WTC11 (cell line): ENCODE measurements around the gene MYH11. TPM values are rescaled to one million over a fixed set of nuclear protein-coding genes. Genes with fewer than 3 reads are reported as not detected.

ENCODE experiments used
- ATAC-seq: fragments of 200-7000 bp; cut with Tn5 transposase; 2 replicates; pipeline ENCODE4 v1.10.0; 2021; ENCODE audit warnings: mild to moderate bottlenecking, moderate library complexity
- CTCF ChIA-PET: fragments of 300-600 bp; sonication (Branson Sonifier 250); formaldehyde crosslinking; loops from one replicate; lab custom pipeline; 2021; ENCODE audit warnings: antibody characterized with exemption; lab: Charles Lee
- POLR2A ChIA-PET: fragments of 350-600 bp; sonication (Branson Sonifier 250); formaldehyde crosslinking; loops from one replicate; lab custom pipeline; 2021; ENCODE audit warnings: antibody characterized with exemption; lab: Charles Lee
- DNase-seq: peaks from one replicate; pipeline ENCODE4 v3.0.0; 2021; ENCODE audit warnings: low spot score
- H3K27ac Mint-ChIP-seq: 2 replicates; pipeline ENCODE4 v1.8.0; 2021; ENCODE audit warnings: mixed read lengths
- H3K27me3 Mint-ChIP-seq: 2 replicates; pipeline ENCODE4 v1.8.0; 2021; ENCODE audit warnings: low read depth, mild to moderate bottlenecking, moderate library complexity, mixed read lengths
- H3K36me3 Mint-ChIP-seq: 2 replicates; pipeline ENCODE4 v1.8.0; 2021; ENCODE audit warnings: mixed read lengths
- H3K4me1 Mint-ChIP-seq: 2 replicates; pipeline ENCODE4 v1.8.0; 2022; ENCODE audit warnings: mixed read lengths
- H3K4me3 Mint-ChIP-seq: 2 replicates; pipeline ENCODE4 v1.8.0; 2021; ENCODE audit warnings: mild to moderate bottlenecking, moderate library complexity, mixed read lengths
- H3K9me3 Mint-ChIP-seq: 2 replicates; pipeline ENCODE4 v1.8.0; 2021; ENCODE audit warnings: mixed read lengths
- ATF6 ChIP-seq: sonication (generic); formaldehyde crosslinking; IDR thresholded peaks from 2 replicates; pipeline ENCODE4 v1.8.1; 2023; ENCODE audit warnings: mild to moderate bottlenecking, missing genetic modification reagents
- FOXK1 ChIP-seq: sonication (generic); formaldehyde crosslinking; IDR thresholded peaks from 2 replicates; pipeline ENCODE4 v1.8.0; 2022; ENCODE audit warnings: mild to moderate bottlenecking, moderate library complexity, missing genetic modification reagents
- JUN ChIP-seq: sonication (generic); formaldehyde crosslinking; IDR thresholded peaks from 2 replicates; pipeline ENCODE4 v1.8.0; 2023; ENCODE audit warnings: mild to moderate bottlenecking, missing genetic modification reagents
- MAX ChIP-seq: sonication (generic); formaldehyde crosslinking; IDR thresholded peaks from 2 replicates; pipeline ENCODE4 v1.8.0; 2022; ENCODE audit warnings: mild to moderate bottlenecking, missing genetic modification reagents
- NR3C1 ChIP-seq: sonication (generic); formaldehyde crosslinking; conservative IDR thresholded peaks from 2 replicates; pipeline ENCODE4 v1.8.1; 2023; ENCODE audit warnings: low read depth, mild to moderate bottlenecking, missing genetic modification reagents
- PRDM15 ChIP-seq: sonication (generic); formaldehyde crosslinking; IDR thresholded peaks from 2 replicates; pipeline ENCODE4 v1.8.0; 2022; ENCODE audit warnings: missing genetic modification reagents
- SP1 ChIP-seq: sonication (generic); formaldehyde crosslinking; conservative IDR thresholded peaks from 2 replicates; pipeline ENCODE4 v1.8.1; 2022; ENCODE audit warnings: missing genetic modification reagents
- TEAD4 ChIP-seq: sonication (generic); formaldehyde crosslinking; IDR thresholded peaks from 2 replicates; pipeline ENCODE4 v1.8.0; 2022; ENCODE audit warnings: mild to moderate bottlenecking, missing genetic modification reagents
- USF1 ChIP-seq: sonication (generic); formaldehyde crosslinking; IDR thresholded peaks from 2 replicates; pipeline ENCODE4 v1.8.0; 2022; ENCODE audit warnings: mild to moderate bottlenecking, missing genetic modification reagents
- ZMAT4 ChIP-seq: fragments of 250-450 bp; sonication (Bioruptor Pico); IDR thresholded peaks from 2 replicates; pipeline ENCODE4 v1.9.0; 2021; ENCODE audit warnings: mild to moderate bottlenecking
- ZNF416 ChIP-seq: fragments of 250-450 bp; sonication (Bioruptor Pico); IDR thresholded peaks from 2 replicates; pipeline ENCODE4 v1.9.0; 2021; ENCODE audit warnings: mild to moderate bottlenecking, inconsistent platforms
- total RNA-seq: library from RNA; stranded (reverse); gene quantifications from 3 replicates; pipeline ENCODE4 v1.2.3, GENCODE V29; 2021
- TF ChIP-seq, protein P1 (sequence below): sonication (generic); formaldehyde crosslinking; IDR thresholded peaks from 2 replicates; pipeline ENCODE4 v1.8.0; 2022; ENCODE audit warnings: mild to moderate bottlenecking, missing genetic modification reagents
- TF ChIP-seq, protein P2 (sequence below): sonication (generic); formaldehyde crosslinking; IDR thresholded peaks from 2 replicates; pipeline ENCODE4 v1.8.1; 2022; ENCODE audit warnings: missing genetic modification reagents, borderline replicate concordance

MYH11 gene
- total RNA-seq, 1 experiment from 2014 or later = 0.74 TPM

DNA sequence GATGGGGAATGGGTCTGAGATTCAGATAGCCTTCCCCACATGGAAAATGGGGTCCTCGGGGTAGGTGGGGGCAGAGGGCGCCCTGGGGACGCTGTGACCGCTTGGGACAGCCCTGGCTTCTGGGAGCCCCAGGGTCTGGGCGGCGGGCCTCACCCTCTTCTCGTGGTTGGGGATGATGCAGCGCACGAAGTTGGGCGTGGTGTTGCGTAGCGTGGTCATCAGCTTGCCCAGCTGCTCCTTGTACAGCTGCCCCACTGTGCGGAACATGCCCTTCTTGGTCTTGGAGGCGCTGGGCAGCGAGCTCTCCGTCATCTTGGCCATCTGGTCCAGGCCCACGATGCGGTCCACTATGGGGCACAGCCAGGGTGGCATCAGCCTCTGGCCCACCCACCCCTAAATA is 106.8 kb downstream of the MYH11 start (continued):
- no peak for TF ChIP-seq ZMAT4 (CRISPR knock-in tag)

GRCh38 chr16:15749371-15749770 is 107.5 kb downstream of the MYH11 start:
- no peaks in the 10 kb centered on the region for H3K9me3 Mint-ChIP-seq
- H3K27me3 Mint-ChIP-seq = no peaks in the 10 kb centered on the region
- no peak for DNase-seq
- H3K4me3 Mint-ChIP-seq = no peak overlapping the region
- ChIA-PET POLR2A (interaction anchor here (0.7 kb wide), 1 partner anchor 137 kb away, joined by 9 read pairs; no protein-coding TSS in a partner anchor), CTCF (interaction anchor here (0.6 to 1.2 kb wide), 2 partner anchors 49 to 433 kb away, joined by 3 to 10 read pairs; no protein-coding TSS in a partner anchor)
- peaks cover 4% of the 10 kb centered on the region for H3K4me1 Mint-ChIP-seq
- TF ChIP-seq NR3C1 (no peak), ATF6 (CRISPR knock-in tag) (no peak), ZNF416 (CRISPR knock-in tag) (no peak), TEAD4 (no peak), FOXK1 (CRISPR knock-in tag) (no peak), SP1 (no peak), PRDM15 (no peak), JUN (CRISPR knock-in tag) (no peak), MAX (CRISPR knock-in tag) (no peak)
- H3K27ac Mint-ChIP-seq = no peak overlapping the region
- H3K36me3 Mint-ChIP-seq = no peaks in the 10 kb centered on the region
- ATAC-seq = no peak

DNA sequence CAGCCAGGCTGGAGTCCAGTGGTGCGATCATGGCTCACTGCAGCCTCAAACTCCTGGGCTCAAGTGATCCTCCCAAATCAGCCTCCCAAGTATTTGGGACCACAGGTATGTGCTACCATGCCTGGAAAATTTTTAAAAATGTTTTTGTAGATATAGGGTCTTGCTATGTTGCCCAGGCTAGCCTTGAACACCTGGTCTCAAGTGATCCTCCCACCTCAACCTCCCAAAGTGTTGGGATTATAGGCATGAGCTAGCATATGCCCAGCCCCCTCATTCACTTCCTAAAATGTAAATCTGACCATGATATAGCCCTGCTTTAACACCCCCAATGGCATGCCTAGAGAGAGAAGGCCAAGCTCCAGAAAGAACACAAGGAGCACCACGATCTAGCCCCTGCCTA is 108.2 kb downstream of the MYH11 start:
- Mint-ChIP-seq H3K27me3 (no peaks in the 10 kb centered on the region), H3K9me3 (no peaks in the 10 kb centered on the region), H3K4me3 (no peak overlapping the region), H3K4me1 (peaks cover 4% of the 10 kb centered on the region), H3K27ac (no peak overlapping the region), H3K36me3 (no peaks in the 10 kb centered on the region)
- CTCF ChIA-PET = interaction anchor here (1.2 kb wide), 1 partner anchor 434 kb away, joined by 3 read pairs; no protein-coding TSS in a partner anchor
- POLR2A ChIA-PET = interaction anchor here (0.7 kb wide), 1 partner anchor 138 kb away, joined by 9 read pairs; no protein-coding TSS in a partner anchor
- no peak for DNase-seq
- no peak for TF ChIP-seq USF1 (CRISPR knock-in tag)
- TF ChIP-seq, protein P1, sequence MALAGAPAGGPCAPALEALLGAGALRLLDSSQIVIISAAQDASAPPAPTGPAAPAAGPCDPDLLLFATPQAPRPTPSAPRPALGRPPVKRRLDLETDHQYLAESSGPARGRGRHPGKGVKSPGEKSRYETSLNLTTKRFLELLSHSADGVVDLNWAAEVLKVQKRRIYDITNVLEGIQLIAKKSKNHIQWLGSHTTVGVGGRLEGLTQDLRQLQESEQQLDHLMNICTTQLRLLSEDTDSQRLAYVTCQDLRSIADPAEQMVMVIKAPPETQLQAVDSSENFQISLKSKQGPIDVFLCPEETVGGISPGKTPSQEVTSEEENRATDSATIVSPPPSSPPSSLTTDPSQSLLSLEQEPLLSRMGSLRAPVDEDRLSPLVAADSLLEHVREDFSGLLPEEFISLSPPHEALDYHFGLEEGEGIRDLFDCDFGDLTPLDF = no peak
- TF ChIP-seq, protein P2, sequence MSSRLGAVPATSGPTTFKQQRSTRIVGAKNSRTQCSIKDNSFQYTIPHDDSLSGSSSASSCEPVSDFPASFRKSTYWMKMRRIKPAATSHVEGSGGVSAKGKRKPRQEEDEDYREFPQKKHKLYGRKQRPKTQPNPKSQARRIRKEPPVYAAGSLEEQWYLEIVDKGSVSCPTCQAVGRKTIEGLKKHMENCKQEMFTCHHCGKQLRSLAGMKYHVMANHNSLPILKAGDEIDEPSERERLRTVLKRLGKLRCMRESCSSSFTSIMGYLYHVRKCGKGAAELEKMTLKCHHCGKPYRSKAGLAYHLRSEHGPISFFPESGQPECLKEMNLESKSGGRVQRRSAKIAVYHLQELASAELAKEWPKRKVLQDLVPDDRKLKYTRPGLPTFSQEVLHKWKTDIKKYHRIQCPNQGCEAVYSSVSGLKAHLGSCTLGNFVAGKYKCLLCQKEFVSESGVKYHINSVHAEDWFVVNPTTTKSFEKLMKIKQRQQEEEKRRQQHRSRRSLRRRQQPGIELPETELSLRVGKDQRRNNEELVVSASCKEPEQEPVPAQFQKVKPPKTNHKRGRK (CRISPR knock-in tag) = no peak
- TF ChIP-seq SP1 = no peak
- ATAC-seq = no peak
